Epithelial cell of proximal tubule (primary cell): Measurements from ENCODE around the gene SNAPC1. TPM values are rescaled to one million over a fixed set of nuclear protein-coding genes. Genes with fewer than 3 reads are reported as not detected.

Source experiments
- DNase-seq: peaks from one replicate; pipeline ENCODE4 v3.0.0-alpha.2; 2011; ENCODE audit warnings: low read depth
- H3K4me3 ChIP-seq: 2 replicates; pipeline ENCODE4 v1.5.1; 2011; ENCODE audit warnings: low read depth, mild to moderate bottlenecking, low read length
- total RNA-seq: library from RNA; depleted of rRNA; stranded (reverse); fragments of >200 nt; gene quantifications from 2 replicates; pipeline ENCODE4 v1.2.3, GENCODE V29; 2015
- TF ChIP-seq, protein P1 (sequence below): conservative IDR thresholded peaks from 2 replicates; pipeline ENCODE4 v1.5.1; 2012; ENCODE audit warnings: low read depth, mild to moderate bottlenecking, low read length

Gene SNAPC1
- total RNA-seq, 1 donor from 2014 or later, result 26.4 TPM

DNA sequence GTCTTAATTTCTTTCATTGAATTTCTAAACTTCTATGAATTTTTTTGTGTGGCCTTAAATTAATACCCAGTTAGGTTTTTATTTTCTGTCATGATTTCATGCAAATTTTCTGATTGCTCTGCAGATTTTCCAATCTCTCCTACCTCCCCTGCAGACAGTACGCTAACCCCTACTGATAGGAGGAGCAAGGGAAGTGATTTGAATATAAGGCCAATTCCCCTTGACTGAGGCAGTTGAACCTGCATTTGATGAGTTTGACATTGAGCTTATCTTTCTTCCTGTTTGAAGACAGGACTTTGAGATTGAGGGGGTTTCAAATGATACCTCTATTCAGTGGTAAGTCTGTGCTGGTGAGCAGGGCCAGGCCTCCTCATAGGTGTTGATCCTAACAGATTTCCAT, 74.6 kb downstream of the SNAPC1 start:
- DNase-seq, result no peak
- no peak overlapping the region for H3K4me3 ChIP-seq
- TF ChIP-seq, protein P1, sequence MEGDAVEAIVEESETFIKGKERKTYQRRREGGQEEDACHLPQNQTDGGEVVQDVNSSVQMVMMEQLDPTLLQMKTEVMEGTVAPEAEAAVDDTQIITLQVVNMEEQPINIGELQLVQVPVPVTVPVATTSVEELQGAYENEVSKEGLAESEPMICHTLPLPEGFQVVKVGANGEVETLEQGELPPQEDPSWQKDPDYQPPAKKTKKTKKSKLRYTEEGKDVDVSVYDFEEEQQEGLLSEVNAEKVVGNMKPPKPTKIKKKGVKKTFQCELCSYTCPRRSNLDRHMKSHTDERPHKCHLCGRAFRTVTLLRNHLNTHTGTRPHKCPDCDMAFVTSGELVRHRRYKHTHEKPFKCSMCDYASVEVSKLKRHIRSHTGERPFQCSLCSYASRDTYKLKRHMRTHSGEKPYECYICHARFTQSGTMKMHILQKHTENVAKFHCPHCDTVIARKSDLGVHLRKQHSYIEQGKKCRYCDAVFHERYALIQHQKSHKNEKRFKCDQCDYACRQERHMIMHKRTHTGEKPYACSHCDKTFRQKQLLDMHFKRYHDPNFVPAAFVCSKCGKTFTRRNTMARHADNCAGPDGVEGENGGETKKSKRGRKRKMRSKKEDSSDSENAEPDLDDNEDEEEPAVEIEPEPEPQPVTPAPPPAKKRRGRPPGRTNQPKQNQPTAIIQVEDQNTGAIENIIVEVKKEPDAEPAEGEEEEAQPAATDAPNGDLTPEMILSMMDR, result no peak

DNA sequence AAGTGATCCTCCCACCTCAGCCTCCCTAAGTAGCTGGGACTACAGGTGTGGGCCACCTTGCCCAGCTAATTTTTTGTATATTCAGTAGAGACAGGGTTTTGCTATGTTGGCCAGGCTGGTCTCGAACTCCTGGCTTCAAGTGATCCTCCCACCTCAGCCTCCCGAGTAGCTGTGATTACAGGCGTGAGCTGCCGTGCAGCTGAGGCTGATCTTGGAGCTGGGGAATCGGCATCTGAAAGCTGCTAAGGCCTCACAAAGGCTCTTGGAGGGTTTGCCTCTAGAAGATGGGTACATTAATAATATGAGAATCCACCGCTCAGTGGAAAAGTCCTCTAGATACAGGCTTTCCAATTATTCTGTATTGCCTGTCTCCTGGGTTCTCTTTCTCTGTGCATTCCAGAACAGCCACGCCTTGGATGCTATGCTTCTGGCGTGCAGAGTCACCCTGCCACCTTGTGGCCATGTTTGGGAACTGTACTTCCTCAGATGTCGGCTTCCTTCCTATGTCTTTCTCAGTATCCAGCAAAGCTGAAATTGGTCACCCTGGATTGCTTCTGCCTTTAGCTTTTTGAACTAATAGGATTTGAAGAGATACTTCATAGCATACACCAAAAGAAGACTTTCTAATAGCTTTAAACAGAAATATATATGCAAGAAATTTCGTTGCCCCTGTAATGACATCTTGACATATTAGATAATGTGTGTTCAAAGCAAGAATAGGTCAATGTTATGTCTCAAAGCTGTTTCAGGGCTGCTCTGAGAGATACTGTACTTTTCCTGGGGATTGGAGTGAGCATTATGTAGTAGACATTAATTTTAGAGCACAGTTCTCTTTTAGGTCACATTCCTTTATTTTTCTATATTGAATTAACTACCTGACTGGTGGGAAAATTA, 75.4 kb downstream of the SNAPC1 start:
- no peak overlapping the region for H3K4me3 ChIP-seq
- TF ChIP-seq, protein P1, result peak; percentile 98

DNA sequence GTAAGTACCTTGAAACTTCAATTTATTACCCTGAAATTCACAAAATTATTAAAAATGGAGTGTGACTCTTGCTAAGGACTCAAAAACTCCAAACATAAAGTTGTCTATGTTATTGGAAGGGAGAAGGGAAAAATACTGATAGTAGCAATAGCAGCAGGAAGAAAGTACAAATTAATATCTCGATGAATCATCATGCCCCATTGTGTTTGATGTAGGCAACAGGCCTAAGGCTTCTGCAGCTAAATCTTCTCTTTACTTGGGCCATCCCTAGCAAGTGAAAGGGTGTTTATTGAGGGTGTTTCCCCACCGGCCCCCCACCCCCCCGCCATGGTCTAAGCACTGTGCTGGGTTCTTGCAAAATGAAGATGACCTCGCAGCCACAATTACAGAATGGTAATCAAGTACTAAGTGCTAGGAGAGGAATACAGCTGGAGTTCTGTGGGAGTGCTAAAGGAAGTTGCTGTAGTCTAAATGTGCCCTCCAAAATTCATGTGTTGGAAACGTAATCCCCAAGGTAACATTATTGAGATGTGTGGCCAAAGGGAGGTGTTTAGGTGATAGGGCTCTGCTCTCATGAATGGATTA, 76.5 kb downstream of the SNAPC1 start:
- TF ChIP-seq, protein P1, result no peak
- H3K4me3 ChIP-seq, result no peak overlapping the region
- no peak for DNase-seq

More for the DNA sequence above, 75.4 kb downstream of the SNAPC1 start:
- peak; percentile 25 for DNase-seq

DNA sequence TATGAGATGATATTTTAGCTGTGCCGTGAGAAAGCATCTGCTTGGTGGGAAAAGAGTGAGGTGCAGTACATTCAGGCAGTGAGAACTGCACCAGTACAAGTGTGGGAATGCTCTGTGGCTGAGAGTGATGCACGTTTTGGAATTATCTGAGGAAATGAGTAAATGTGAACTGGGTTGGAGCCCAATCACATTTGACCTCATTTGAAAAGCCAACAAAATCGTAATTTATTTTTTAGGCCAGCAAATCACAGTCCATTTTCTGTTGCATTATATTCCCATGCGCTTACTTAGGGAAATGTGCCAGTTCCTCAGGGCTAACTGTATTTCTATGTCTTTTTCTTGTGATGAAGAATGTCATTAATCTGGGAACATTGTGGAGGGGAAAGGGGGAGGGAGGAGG, 77.3 kb downstream of the SNAPC1 start:
- DNase-seq, result no peak
- TF ChIP-seq, protein P1, result no peak
- no peak overlapping the region for H3K4me3 ChIP-seq

DNA sequence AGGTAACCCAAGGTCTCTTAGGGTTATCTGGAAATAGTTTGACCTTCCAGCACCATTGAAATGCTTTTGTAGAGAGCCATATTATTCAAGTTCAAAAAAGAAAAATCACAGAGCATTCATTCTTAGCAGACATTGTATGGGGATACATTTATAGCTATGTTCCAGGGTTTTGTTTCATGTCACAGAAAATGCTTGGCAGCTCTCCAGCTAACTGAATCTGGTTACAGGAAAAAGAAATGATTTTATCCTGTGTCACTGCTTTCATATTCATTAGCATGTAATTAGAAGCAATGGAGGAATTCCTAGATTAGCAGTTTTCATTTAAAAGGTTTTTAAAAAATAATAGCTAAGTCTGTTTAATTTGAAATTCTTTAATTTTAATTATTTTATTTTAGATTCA, 78.9 kb downstream of the SNAPC1 start:
- TF ChIP-seq, protein P1, result no peak
- no peak overlapping the region for H3K4me3 ChIP-seq
- DNase-seq, result no peak

Other genes with a start within 250 kb of the SNAPC1 start
- gene HIF1A, start 66.9 kb upstream of the SNAPC1 start, total RNA-seq, result 268 and 338 TPM in 2 replicates
- 1.0 and 1.9 TPM in 2 replicates for gene SYT16, start 50.3 kb downstream of the SNAPC1 start, total RNA-seq